Neural cell (in vitro differentiated cells): ENCODE results near the gene LGALS9B. TPM values are rescaled to one million over a fixed set of nuclear protein-coding genes. Genes with fewer than 3 reads are reported as not detected.
"Not testable (repeated sequence)": the region's sequence is repeated elsewhere in the genome, so short reads cannot be mapped to it uniquely, and the experiment has no call there.

ENCODE experiments used
- H2AFZ ChIP-seq: fragments of 200-600, 300-800 bp; sonication (generic), shearing (Covaris generic); 2 replicates; pipeline ENCODE4 v1.6.0; 2014; ENCODE audit warnings: low read depth, mild to moderate bottlenecking, antibody characterized with exemption, low read length, moderate library complexity
- H3F3A ChIP-seq: fragments of 200-600 bp; shearing (Covaris generic); 2 replicates; pipeline ENCODE4 v1.6.1; 2016; ENCODE audit warnings: mild to moderate bottlenecking, moderate library complexity, mixed read lengths, antibody characterized with exemption, low read length; ENCODE audit not compliant: insufficient read depth, poor library complexity, severe bottlenecking
- H3K27ac ChIP-seq: fragments of 200-600, 300-800 bp; sonication (generic), shearing (Covaris generic); 2 replicates; pipeline ENCODE4 v1.5.1; 2014; ENCODE audit warnings: mild to moderate bottlenecking, low read length, moderate library complexity
- H3K27me3 ChIP-seq: fragments of 300-800, 200-600 bp; sonication (generic), shearing (Covaris generic); 2 replicates; pipeline ENCODE4 v1.6.0; 2014; ENCODE audit warnings: mild to moderate bottlenecking, low read depth, low read length, moderate library complexity; ENCODE audit not compliant: insufficient read depth
- H3K36me3 ChIP-seq: fragments of 300-800, 200-600 bp; sonication (generic), shearing (Covaris generic); 2 replicates; pipeline ENCODE4 v1.5.1; 2014; ENCODE audit warnings: mild to moderate bottlenecking, antibody characterized with exemption, low read length, moderate library complexity; ENCODE audit not compliant: insufficient read depth
- H3K4me2 ChIP-seq: fragments of 300-800, 200-600 bp; sonication (generic), shearing (Covaris generic); 2 replicates; pipeline ENCODE4 v1.6.0; 2014; ENCODE audit warnings: mild to moderate bottlenecking, low read length
- H3K4me3 ChIP-seq: fragments of 300-800, 200-600 bp; sonication (generic), shearing (Covaris generic); 2 replicates; pipeline ENCODE4 v1.5.1; 2014; ENCODE audit warnings: mild to moderate bottlenecking, low read length, moderate library complexity
- H3K79me2 ChIP-seq: fragments of 200-600 bp; shearing (Covaris generic); replicated peaks from 2 replicates; pipeline ENCODE4 v1.6.0; 2014; ENCODE audit warnings: mild to moderate bottlenecking, low read length, moderate library complexity; ENCODE audit not compliant: insufficient read depth
- H3K9ac ChIP-seq: fragments of 300-800, 200-600 bp; sonication (generic), shearing (Covaris generic); 2 replicates; pipeline ENCODE4 v1.6.1; 2016; ENCODE audit warnings: mild to moderate bottlenecking, low read length, mixed read lengths
- H3K9me2 ChIP-seq: fragments of 200-600 bp; shearing (Covaris generic); 2 replicates; pipeline ENCODE4 v1.6.1; 2016; ENCODE audit warnings: mild to moderate bottlenecking, low read length, mixed read lengths; ENCODE audit not compliant: insufficient read depth
- H3K9me3 ChIP-seq: fragments of 200-600, 300-800 bp; sonication (generic), shearing (Covaris generic); 2 replicates; pipeline ENCODE4 v1.6.1; 2016; ENCODE audit warnings: mild to moderate bottlenecking, mixed run types, low read length, moderate library complexity, mixed read lengths
- H4K20me1 ChIP-seq: fragments of 200-600 bp; shearing (Covaris generic); 2 replicates; pipeline ENCODE4 v1.6.1; 2016; ENCODE audit warnings: mild to moderate bottlenecking, mixed run types; ENCODE audit not compliant: insufficient read depth
- polyA plus RNA-seq: library from polyadenylated mRNA; depleted of rRNA; stranded (reverse); fragments of >200 nt; gene quantifications from 2 replicates; pipeline ENCODE4 v1.2.3, GENCODE V29; 2014

The LGALS9B gene
- polyA plus RNA-seq, 1 donor from 2014 or later = not detected

DNA sequence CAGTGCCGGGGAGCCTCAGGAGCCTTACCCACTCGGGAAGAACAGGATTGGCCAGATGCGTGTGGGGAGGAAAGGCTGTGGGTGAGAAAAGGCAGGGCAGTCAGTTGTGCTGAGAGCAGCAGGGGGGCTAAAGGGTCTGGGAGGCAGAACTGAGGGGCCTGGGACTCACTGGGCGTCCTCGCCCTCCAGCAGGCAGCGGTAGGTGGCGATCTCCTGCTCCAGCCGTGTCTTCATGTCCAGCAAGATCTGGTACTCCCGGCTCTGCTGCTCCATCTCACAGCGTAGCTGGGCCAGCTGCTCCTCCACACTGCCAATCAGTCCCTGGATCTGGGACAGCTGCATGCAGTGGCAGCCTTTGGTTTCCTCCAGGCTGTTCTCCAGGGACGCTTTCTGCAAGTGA, 34.6 kb upstream of the LGALS9B start:
- not testable (repeated sequence) for H3K9ac ChIP-seq, H4K20me1 ChIP-seq, H3K9me2 ChIP-seq, H3K4me2 ChIP-seq, H3F3A ChIP-seq, H3K27ac ChIP-seq, H3K4me3 ChIP-seq, H3K79me2 ChIP-seq, H3K9me3 ChIP-seq, H2AFZ ChIP-seq, H3K36me3 ChIP-seq, H3K27me3 ChIP-seq

DNA sequence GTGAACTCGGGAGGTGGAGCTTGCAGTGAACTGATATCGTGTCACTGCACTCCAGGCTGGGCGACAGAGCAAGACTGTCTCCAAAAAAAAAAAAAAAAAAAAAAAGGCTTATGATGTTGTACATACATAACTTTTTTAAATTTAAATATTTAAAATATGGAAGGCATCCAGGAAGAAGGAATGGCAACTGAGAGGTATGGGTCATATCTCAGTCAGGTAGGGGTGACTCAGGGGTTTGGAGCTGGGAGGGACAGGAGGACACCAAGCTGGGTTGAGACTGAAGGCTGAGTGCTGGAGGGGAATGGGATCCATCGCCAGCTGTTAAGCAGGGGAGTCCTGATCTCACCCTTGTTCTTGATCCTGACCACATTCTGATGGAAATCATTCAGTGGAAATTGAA, 33.0 kb upstream of the LGALS9B start:
- not testable (repeated sequence) for H3K79me2 ChIP-seq, H3K9me3 ChIP-seq, H4K20me1 ChIP-seq, H3K36me3 ChIP-seq, H3K27me3 ChIP-seq, H3K4me3 ChIP-seq, H3F3A ChIP-seq, H3K4me2 ChIP-seq, H3K9me2 ChIP-seq, H3K27ac ChIP-seq, H3K9ac ChIP-seq, H2AFZ ChIP-seq

DNA sequence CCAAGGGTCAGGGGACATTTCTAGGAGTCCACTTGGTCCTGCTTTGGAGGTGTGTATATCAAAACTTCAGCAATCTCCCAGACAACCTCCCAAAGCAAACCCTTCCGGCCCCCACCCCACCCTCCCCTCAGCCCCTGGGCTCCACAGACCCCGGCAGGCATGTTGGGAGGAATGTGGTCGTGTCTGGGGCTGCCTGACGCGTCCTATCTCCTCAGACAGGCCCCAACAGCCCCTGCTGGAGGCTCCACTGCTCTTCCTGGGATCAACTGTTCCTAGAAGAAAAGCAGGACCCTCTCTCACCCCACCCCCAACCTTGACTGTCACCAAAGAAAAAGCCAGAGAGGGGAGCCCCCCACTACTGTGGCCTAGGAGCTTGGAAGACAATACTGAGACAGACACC, 28.1 kb upstream of the LGALS9B start:
- H3K9me2 ChIP-seq, H3K4me3 ChIP-seq, H3K36me3 ChIP-seq, H3K4me2 ChIP-seq, H3K27me3 ChIP-seq, H3K9me3 ChIP-seq, H3K27ac ChIP-seq, H3K79me2 ChIP-seq, H2AFZ ChIP-seq, H3K9ac ChIP-seq, H4K20me1 ChIP-seq, H3F3A ChIP-seq: not testable (repeated sequence)

DNA sequence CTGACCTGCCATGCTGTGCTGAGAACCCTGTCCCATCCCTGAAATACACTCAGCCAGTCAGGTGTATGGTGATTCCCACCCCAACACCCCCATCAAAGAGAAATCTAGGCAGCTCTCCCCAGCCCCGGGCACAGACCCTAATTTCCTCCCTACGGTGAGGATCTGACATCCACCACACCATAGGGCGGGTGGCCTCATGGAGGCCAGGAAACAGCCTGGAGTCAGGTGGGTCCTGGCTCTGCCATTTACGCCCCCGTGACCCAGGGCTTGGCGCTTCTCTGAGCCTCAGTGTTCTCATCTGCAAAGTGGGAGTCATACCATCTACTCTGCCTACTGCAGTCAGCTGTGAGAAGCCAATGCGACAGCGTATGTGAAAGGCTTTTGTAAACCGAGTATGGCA, 27.4 kb upstream of the LGALS9B start:
- not testable (repeated sequence) for H3K9me2 ChIP-seq, H4K20me1 ChIP-seq, H3F3A ChIP-seq, H3K4me2 ChIP-seq, H3K79me2 ChIP-seq, H3K9ac ChIP-seq, H3K9me3 ChIP-seq, H3K27me3 ChIP-seq, H3K36me3 ChIP-seq, H3K27ac ChIP-seq, H3K4me3 ChIP-seq, H2AFZ ChIP-seq

DNA sequence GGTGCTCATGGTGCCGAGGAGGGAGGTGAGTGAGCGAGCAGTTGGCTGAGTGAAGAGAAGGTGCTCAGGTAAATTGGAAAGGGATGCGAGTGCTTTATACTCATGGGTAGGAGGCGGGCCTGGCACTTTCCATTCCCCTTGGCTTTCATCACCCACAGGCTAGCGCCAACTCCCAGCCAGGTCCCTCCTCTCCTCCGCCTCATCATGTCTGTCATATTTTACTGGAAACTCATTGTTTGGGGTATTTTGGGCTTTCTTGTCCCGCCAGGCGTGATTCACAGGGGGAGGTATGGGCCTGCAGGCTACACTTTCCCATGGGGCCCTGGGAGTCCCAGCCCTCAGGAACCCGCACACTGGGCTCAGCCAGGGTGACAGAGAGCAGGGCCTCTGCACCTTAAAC, 26.8 kb upstream of the LGALS9B start:
- H2AFZ ChIP-seq, H3K4me2 ChIP-seq, H3K79me2 ChIP-seq, H3F3A ChIP-seq, H3K9me2 ChIP-seq, H4K20me1 ChIP-seq, H3K4me3 ChIP-seq, H3K9ac ChIP-seq, H3K27me3 ChIP-seq, H3K27ac ChIP-seq, H3K9me3 ChIP-seq, H3K36me3 ChIP-seq: not testable (repeated sequence)

DNA sequence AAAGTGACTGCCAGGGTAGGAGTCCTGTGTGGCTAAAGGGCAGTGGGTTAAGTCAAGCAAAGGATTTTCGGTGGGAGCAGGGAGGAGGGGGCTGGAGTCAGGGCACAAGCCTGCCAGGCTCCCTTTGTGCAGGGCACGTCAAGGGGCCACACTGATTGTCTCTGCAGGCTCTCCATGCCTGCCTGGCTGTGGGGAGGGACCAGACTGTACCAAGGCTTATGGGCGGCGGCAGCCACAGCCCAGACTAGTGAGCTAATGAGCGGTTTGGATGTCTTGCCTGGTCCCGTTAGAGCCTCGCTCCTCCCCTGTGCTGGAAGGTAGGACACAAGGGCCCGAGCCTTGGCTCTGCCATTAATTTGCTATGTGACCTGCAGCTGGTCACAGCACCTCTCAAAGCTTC, 25.6 kb upstream of the LGALS9B start:
- not testable (repeated sequence) for H3K36me3 ChIP-seq, H3K4me3 ChIP-seq, H3K27ac ChIP-seq, H3F3A ChIP-seq, H3K27me3 ChIP-seq, H3K9me2 ChIP-seq, H3K9ac ChIP-seq, H2AFZ ChIP-seq, H4K20me1 ChIP-seq, H3K9me3 ChIP-seq, H3K79me2 ChIP-seq, H3K4me2 ChIP-seq

DNA sequence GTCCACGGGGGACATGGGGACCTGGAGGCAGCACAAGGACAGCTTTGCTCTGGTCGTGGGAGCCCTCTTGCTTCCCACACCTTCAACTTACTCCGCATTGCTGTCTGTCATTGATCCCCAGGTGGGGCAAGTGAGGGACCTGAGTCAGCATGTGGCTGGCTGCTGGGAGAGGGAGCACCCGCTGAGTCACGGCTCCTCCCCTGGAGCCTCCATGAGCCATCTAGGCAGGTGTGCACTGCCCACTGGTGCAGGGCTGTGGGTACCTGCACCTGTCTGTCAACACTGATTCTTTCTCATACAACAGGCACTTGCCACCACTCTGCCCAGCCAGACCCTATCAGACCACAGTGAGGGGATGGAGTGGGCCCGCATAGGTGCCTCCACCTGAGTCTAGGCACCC, 24.8 kb upstream of the LGALS9B start:
- not testable (repeated sequence) for H3K9me3 ChIP-seq, H3K27ac ChIP-seq, H3K9me2 ChIP-seq, H3K79me2 ChIP-seq, H3K9ac ChIP-seq, H3K27me3 ChIP-seq, H3F3A ChIP-seq, H2AFZ ChIP-seq, H4K20me1 ChIP-seq, H3K4me3 ChIP-seq, H3K4me2 ChIP-seq, H3K36me3 ChIP-seq

DNA sequence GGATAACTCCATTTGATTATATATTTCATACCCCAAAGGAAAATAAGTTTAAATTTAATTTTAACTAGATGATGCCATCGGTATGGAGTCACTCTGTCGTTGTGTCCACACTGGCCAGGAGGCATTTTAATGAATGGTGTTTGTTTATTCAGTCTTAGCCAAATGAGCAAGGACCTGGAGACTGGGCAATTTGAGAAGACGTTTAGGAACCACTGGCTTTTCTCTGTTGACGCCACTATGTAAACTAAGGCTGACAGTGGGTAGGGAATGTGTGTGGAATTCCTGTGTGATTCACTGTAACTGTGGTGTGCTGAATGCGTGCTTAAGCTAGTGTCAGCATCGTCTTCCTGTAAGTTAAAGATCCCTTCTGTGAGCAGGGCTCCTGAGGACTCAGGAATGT, 17.6 kb upstream of the LGALS9B start:
- H3K27ac ChIP-seq, H3K9me3 ChIP-seq, H4K20me1 ChIP-seq, H3K36me3 ChIP-seq, H3K27me3 ChIP-seq, H3K79me2 ChIP-seq, H3K9me2 ChIP-seq, H3K9ac ChIP-seq, H3K4me3 ChIP-seq, H2AFZ ChIP-seq, H3K4me2 ChIP-seq, H3F3A ChIP-seq: not testable (repeated sequence)
